Activated CD8-positive, alpha-beta T cell treated with anti-CD3 and anti-CD28 coated beads for 36 hours (primary cell): Measurements from ENCODE around the gene ACADSB. TPM values are rescaled to one million over a fixed set of nuclear protein-coding genes. Genes with fewer than 3 reads are reported as not detected.

Experiments used
- ATAC-seq: fragments of 200-7000 bp; cut with Tn5 transposase; one replicate; pipeline ENCODE4 v1.10.0; 2021; ENCODE audit warnings: mild to moderate bottlenecking, moderate library complexity
- CTCF ChIA-PET: fragments of 350-600 bp; sonication (Branson Sonifier 250); formaldehyde crosslinking; loops from one replicate; lab custom pipeline; 2021; ENCODE audit warnings: antibody characterized with exemption; lab: Charles Lee
- POLR2A ChIA-PET: fragments of 350-600 bp; sonication (Branson Sonifier 250); formaldehyde crosslinking; loops from one replicate; lab custom pipeline; 2021; ENCODE audit warnings: antibody characterized with exemption; lab: Charles Lee
- DNase-seq: peaks from one replicate; pipeline ENCODE4 v3.0.0-alpha.2; 2020
- H3K27ac Mint-ChIP-seq: one replicate; pipeline ENCODE4 v1.8.0; 2021; ENCODE audit warnings: mild to moderate bottlenecking, mixed read lengths
- H3K27me3 Mint-ChIP-seq: one replicate; pipeline ENCODE4 v1.8.0; 2021; ENCODE audit warnings: mixed read lengths
- H3K36me3 Mint-ChIP-seq: one replicate; pipeline ENCODE4 v1.8.0; 2021; ENCODE audit warnings: low read depth, mixed read lengths
- H3K4me1 Mint-ChIP-seq: one replicate; pipeline ENCODE4 v1.8.0; 2021; ENCODE audit warnings: low read depth, mixed read lengths
- H3K4me3 Mint-ChIP-seq: one replicate; pipeline ENCODE4 v1.8.0; 2021; ENCODE audit warnings: mild to moderate bottlenecking, moderate library complexity, mixed read lengths
- H3K9me3 Mint-ChIP-seq: one replicate; pipeline ENCODE4 v1.8.0; 2021; ENCODE audit warnings: mixed read lengths
- intact Hi-C: fragments of 100-400 bp; cut with micrococcal nuclease; formaldehyde crosslinking; loops from one replicate; pipeline ENCODE4 v1.10.0; 2022
- total RNA-seq, 2 experiments: library from RNA; stranded (reverse); gene quantifications; one replicate each; pipeline ENCODE4 v1.2.3, GENCODE V29; 2021
- TF ChIP-seq, protein P1 (sequence below): fragments of 200-600 bp; IDR thresholded peaks from one replicate; pipeline ENCODE4 v1.8.0; 2022; ENCODE audit warnings: antibody characterized with exemption, mild to moderate bottlenecking

ACADSB gene
- total RNA-seq, 2 experiments from 2014 or later: 19.7 to 20.7 TPM

DNA sequence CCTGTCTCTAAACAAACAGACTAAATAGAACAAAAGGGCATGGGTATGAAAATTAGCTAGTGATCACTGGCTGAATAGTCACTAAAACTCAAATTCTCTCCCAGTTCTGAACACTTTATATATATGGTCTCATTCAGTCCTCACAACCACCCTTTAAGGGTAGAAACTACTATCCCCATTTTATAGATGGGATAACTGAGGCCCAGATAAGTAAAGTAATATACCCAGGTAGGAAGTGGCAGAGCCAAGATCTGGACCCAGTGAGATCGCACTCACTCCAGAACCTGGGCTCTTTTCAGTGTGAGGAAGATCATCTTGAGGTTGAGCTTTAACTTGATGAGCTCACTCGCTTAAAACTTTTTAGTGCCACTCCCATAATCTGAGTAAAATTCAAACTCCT lies 24.1 kb upstream of the ACADSB start:
- Mint-ChIP-seq H3K27me3 (no peaks in the 10 kb centered on the region), H3K4me1 (peaks cover 16% of the 10 kb centered on the region), H3K27ac (no peak overlapping the region), H3K4me3 (no peak overlapping the region), H3K36me3 (peaks cover 4% of the 10 kb centered on the region), H3K9me3 (no peaks in the 10 kb centered on the region)
- intact Hi-C loops: no loop called here
- no peak for DNase-seq
- no peak for ATAC-seq
- TF ChIP-seq, protein P1, sequence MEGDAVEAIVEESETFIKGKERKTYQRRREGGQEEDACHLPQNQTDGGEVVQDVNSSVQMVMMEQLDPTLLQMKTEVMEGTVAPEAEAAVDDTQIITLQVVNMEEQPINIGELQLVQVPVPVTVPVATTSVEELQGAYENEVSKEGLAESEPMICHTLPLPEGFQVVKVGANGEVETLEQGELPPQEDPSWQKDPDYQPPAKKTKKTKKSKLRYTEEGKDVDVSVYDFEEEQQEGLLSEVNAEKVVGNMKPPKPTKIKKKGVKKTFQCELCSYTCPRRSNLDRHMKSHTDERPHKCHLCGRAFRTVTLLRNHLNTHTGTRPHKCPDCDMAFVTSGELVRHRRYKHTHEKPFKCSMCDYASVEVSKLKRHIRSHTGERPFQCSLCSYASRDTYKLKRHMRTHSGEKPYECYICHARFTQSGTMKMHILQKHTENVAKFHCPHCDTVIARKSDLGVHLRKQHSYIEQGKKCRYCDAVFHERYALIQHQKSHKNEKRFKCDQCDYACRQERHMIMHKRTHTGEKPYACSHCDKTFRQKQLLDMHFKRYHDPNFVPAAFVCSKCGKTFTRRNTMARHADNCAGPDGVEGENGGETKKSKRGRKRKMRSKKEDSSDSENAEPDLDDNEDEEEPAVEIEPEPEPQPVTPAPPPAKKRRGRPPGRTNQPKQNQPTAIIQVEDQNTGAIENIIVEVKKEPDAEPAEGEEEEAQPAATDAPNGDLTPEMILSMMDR: no peak
- POLR2A ChIA-PET: interaction anchor here (0.6 to 6.2 kb wide), 4 partner anchors 11 to 531 kb away, joined by 3 to 38 read pairs (median 3); partner anchors contain the start of genes ACADSB and IKZF5
- CTCF ChIA-PET: interaction anchor here (0.9 to 1.7 kb wide), 2 partner anchors 23 to 26 kb away, joined by 3 to 4 read pairs; no protein-coding TSS in a partner anchor

DNA sequence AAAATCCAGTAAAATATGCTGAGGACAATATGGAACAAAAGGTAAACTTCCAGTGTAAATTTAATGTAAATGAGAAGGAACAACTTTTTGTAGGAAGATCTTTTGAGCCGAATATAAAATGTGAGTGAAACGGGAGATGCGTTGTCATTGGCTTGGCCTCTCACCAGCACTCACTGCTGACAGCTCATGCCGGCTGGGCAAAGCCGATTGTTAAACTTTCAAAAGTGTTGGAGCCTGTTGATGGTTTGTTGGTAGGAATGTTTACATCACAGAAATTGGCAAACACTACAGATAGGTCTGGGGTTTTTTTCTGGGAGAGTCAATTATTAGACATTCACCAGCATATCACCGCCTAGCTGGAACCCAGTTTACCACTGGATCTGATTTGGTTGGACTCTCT lies 22.5 kb upstream of the ACADSB start:
- DNase-seq (no peak), ATAC-seq (no peak)
- ChIA-PET POLR2A (no interaction called here), CTCF (no interaction called here)
- Mint-ChIP-seq H3K27ac (no peak overlapping the region), H3K4me3 (no peak overlapping the region), H3K4me1 (peaks cover 5% of the 10 kb centered on the region), H3K36me3 (peaks cover 7% of the 10 kb centered on the region), H3K9me3 (no peaks in the 10 kb centered on the region), H3K27me3 (no peaks in the 10 kb centered on the region)
- TF ChIP-seq, protein P1: no peak
- intact Hi-C loops: no loop called here

- no peak overlapping the region for H3K4me3 Mint-ChIP-seq
- POLR2A ChIA-PET: interaction anchor here (1.8 kb wide), 1 partner anchor 8 kb away, joined by 9 read pairs; the partner anchor contains the start of gene PSTK
These were observed 20.3 kb upstream of the ACADSB start for GRCh38 chr10:122988501-122988900.

GRCh38 chr10:122990278-122990677 lies 18.5 kb upstream of the ACADSB start:
- no peaks in the 10 kb centered on the region for H3K27me3 Mint-ChIP-seq
- CTCF ChIA-PET: interaction anchor here (1.3 kb wide), 1 partner anchor 9 kb away, joined by 7 read pairs; no protein-coding TSS in a partner anchor
- peaks cover 22% of the 10 kb centered on the region for H3K36me3 Mint-ChIP-seq
- no peaks in the 10 kb centered on the region for H3K4me1 Mint-ChIP-seq
- ATAC-seq: no peak
- TF ChIP-seq, protein P1: no peak
- intact Hi-C loops: no loop called here
- POLR2A ChIA-PET: interaction anchor here (1.8 to 3.0 kb wide), 2 partner anchors 10 to 18 kb away, joined by 9 to 12 read pairs; partner anchors contain the start of genes ACADSB, IKZF5 and PSTK
- no peak for DNase-seq
- no peak overlapping the region for H3K4me3 Mint-ChIP-seq
- H3K27ac Mint-ChIP-seq: no peak overlapping the region
- H3K9me3 Mint-ChIP-seq: no peaks in the 10 kb centered on the region

More at GRCh38 chr10:122988501-122988900, 20.3 kb upstream of the ACADSB start:
- CTCF ChIA-PET: no interaction called here
- no peak overlapping the region for H3K27ac Mint-ChIP-seq
- no peaks in the 10 kb centered on the region for H3K27me3 Mint-ChIP-seq
- DNase-seq (no peak), ATAC-seq (no peak)
- H3K4me1 Mint-ChIP-seq: no peaks in the 10 kb centered on the region
- peaks cover 13% of the 10 kb centered on the region for H3K36me3 Mint-ChIP-seq
- TF ChIP-seq, protein P1: no peak
- H3K9me3 Mint-ChIP-seq: no peaks in the 10 kb centered on the region
- intact Hi-C loops: no loop called here

GRCh38 chr10:122992031-122992585 lies 16.7 kb upstream of the ACADSB start:
- peaks cover 21% of the 10 kb centered on the region for H3K36me3 Mint-ChIP-seq
- no peak for DNase-seq
- POLR2A ChIA-PET: interaction anchor here (3.0 kb wide), 1 partner anchor 16 kb away, joined by 12 read pairs; the partner anchor contains the start of genes ACADSB and IKZF5
- H3K4me1 Mint-ChIP-seq: peaks cover 2% of the 10 kb centered on the region
- intact Hi-C loops: no loop called here
- no peak overlapping the region for H3K4me3 Mint-ChIP-seq
- no peak for ATAC-seq
- peak overlapping the region; percentile 39 for H3K27ac Mint-ChIP-seq
- H3K9me3 Mint-ChIP-seq: no peaks in the 10 kb centered on the region
- TF ChIP-seq, protein P1: no peak
- CTCF ChIA-PET: interaction anchor here (0.8 to 1.3 kb wide), 2 partner anchors 12 to 15 kb away, joined by 3 to 4 read pairs; partner anchors contain the start of gene PSTK
- H3K27me3 Mint-ChIP-seq: no peaks in the 10 kb centered on the region
